WTC11 (cell line): ENCODE results near the gene LAMP5.

ENCODE experiments used
- AFF4 ChIP-seq: sonication (generic); formaldehyde crosslinking; IDR thresholded peaks from 2 replicates; pipeline ENCODE4 v1.8.1; 2023; ENCODE audit warnings: mild to moderate bottlenecking, missing genetic modification reagents, borderline replicate concordance
- CTCF ChIP-seq: fragments of 200-600 bp; IDR thresholded peaks from 2 replicates; pipeline ENCODE4 v1.8.0; 2022; ENCODE audit warnings: antibody characterized with exemption
- E2F1 ChIP-seq: sonication (generic); formaldehyde crosslinking; IDR thresholded peaks from 2 replicates; pipeline ENCODE4 v1.8.0; 2022; ENCODE audit warnings: mild to moderate bottlenecking, missing genetic modification reagents
- ESRRA ChIP-seq: sonication (generic); formaldehyde crosslinking; IDR thresholded peaks from 2 replicates; pipeline ENCODE4 v1.8.1; 2022; ENCODE audit warnings: mild to moderate bottlenecking, missing genetic modification reagents, borderline replicate concordance
- SP1 ChIP-seq: sonication (generic); formaldehyde crosslinking; conservative IDR thresholded peaks from 2 replicates; pipeline ENCODE4 v1.8.1; 2022; ENCODE audit warnings: missing genetic modification reagents
- ZBTB43 ChIP-seq: sonication (generic); formaldehyde crosslinking; IDR thresholded peaks from 2 replicates; pipeline ENCODE4 v1.8.1; 2023; ENCODE audit warnings: mild to moderate bottlenecking, missing genetic modification reagents

GRCh38 chr20:9475456-9475855 is 38.9 kb upstream of the LAMP5 start:
- TF ChIP-seq CTCF (no peak), E2F1 (CRISPR knock-in tag) (no peak), AFF4 (CRISPR knock-in tag) (no peak), SP1 (CRISPR knock-in tag) (no peak), ESRRA (CRISPR knock-in tag) (no peak), ZBTB43 (no peak)
